Stimulated activated CD8-positive, alpha-beta memory T cell treated with anti-CD3 and anti-CD28 coated beads, Interleukin-12 subunit alpha, Interleukin-12 subunit beta, amount 100 ng/mL, for 24 hours (primary cell): Measurements from ENCODE around the gene DOCK1.

Experiments used
- DNase-seq: peaks from one replicate; pipeline ENCODE4 v3.0.0-alpha.2; 2020; ENCODE audit errors: extremely low read depth

Gene DOCK1

GRCh38 chr10:127036987-127037386 is 131.8 kb downstream of the DOCK1 start:
- no peak for DNase-seq

- DNase-seq = no peak
Measured at GRCh38 chr10:127039435-127039834, 134.2 kb downstream of the DOCK1 start.

GRCh38 chr10:127040756-127041155 is 135.5 kb downstream of the DOCK1 start:
- no peak for DNase-seq

GRCh38 chr10:127041552-127041951 is 136.3 kb downstream of the DOCK1 start:
- DNase-seq = no peak

GRCh38 chr10:127043301-127043700 is 138.1 kb downstream of the DOCK1 start:
- DNase-seq = no peak

GRCh38 chr10:127044186-127044585 is 139.0 kb downstream of the DOCK1 start:
- DNase-seq = no peak

GRCh38 chr10:127046975-127047877 is 142.0 kb downstream of the DOCK1 start:
- no peak for DNase-seq

- DNase-seq = no peak
Measured at GRCh38 chr10:127047878-127048238, 142.6 kb downstream of the DOCK1 start.

- DNase-seq = no peak
Measured at GRCh38 chr10:127048630-127049029, 143.4 kb downstream of the DOCK1 start.

GRCh38 chr10:127052001-127052400 is 146.8 kb downstream of the DOCK1 start:
- DNase-seq = no peak

- DNase-seq = no peak
Measured at GRCh38 chr10:127055263-127055662, 150.0 kb downstream of the DOCK1 start.

- DNase-seq = no peak
Measured at GRCh38 chr10:127059314-127059713, 154.1 kb downstream of the DOCK1 start.

- DNase-seq = no peak
Measured at GRCh38 chr10:127063762-127064161, 158.5 kb downstream of the DOCK1 start.

GRCh38 chr10:127064474-127064873 is 159.2 kb downstream of the DOCK1 start:
- no peak for DNase-seq

- DNase-seq = no peak
Measured at GRCh38 chr10:127067542-127068194, 162.4 kb downstream of the DOCK1 start.

- no peak for DNase-seq
Measured at GRCh38 chr10:127068485-127068884, 163.3 kb downstream of the DOCK1 start.

- DNase-seq = no peak
Measured at GRCh38 chr10:127069436-127069835, 164.2 kb downstream of the DOCK1 start.

GRCh38 chr10:127071126-127071525 is 165.9 kb downstream of the DOCK1 start:
- DNase-seq = no peak

GRCh38 chr10:127073666-127074065 is 168.4 kb downstream of the DOCK1 start:
- DNase-seq = no peak

GRCh38 chr10:127079392-127079791 is 174.2 kb downstream of the DOCK1 start:
- no peak for DNase-seq

- no peak for DNase-seq
Measured at GRCh38 chr10:127080317-127080716, 175.1 kb downstream of the DOCK1 start.

GRCh38 chr10:127081851-127082345 is 176.7 kb downstream of the DOCK1 start:
- DNase-seq = no peak

GRCh38 chr10:127082651-127083050 is 177.4 kb downstream of the DOCK1 start:
- no peak for DNase-seq
